ENCODE results near the gene ECHS1. TPM values are rescaled to one million over a fixed set of nuclear protein-coding genes. Genes with fewer than 3 reads are reported as not detected.

ECHS1 gene
- total RNA-seq, 1 donor from 2014 or later, result 44.8 TPM

DNA sequence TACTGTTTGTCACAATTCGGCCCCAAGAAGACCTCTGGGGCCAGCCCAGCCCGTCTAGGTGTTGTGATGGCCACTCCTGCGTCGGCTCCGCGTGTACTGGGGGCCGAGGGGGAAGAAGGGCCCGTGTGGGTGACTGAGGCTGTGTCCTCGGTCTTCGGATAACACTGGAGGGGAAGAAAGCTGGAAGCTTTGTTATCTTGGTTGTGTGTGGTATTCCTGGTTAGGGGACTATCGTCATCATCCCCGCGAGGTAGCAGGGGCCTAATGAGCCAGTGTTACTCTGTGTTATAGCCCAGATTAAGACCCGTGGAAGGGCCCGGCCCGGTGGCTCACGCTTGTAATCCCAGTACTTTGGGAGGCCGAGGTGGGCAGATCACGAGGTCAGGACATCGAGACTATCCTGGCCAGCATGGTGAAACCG lies 21.7 kb upstream of the ECHS1 start:
- TF ChIP-seq, protein P1, sequence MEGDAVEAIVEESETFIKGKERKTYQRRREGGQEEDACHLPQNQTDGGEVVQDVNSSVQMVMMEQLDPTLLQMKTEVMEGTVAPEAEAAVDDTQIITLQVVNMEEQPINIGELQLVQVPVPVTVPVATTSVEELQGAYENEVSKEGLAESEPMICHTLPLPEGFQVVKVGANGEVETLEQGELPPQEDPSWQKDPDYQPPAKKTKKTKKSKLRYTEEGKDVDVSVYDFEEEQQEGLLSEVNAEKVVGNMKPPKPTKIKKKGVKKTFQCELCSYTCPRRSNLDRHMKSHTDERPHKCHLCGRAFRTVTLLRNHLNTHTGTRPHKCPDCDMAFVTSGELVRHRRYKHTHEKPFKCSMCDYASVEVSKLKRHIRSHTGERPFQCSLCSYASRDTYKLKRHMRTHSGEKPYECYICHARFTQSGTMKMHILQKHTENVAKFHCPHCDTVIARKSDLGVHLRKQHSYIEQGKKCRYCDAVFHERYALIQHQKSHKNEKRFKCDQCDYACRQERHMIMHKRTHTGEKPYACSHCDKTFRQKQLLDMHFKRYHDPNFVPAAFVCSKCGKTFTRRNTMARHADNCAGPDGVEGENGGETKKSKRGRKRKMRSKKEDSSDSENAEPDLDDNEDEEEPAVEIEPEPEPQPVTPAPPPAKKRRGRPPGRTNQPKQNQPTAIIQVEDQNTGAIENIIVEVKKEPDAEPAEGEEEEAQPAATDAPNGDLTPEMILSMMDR (IDR thresholded peaks at IDR 0.05; ENCODE audit: insufficient read depth, low read length, severe bottlenecking), result no peak
- no peak for FAIRE-seq
- DNase-seq (ENCODE audit: low read depth), result no peak
- Histone ChIP-seq H3K27me3 (ENCODE audit: control insufficient read depth, insufficient read depth, low read length) (no peaks in the 10 kb centered on the region), H3K36me3 (ENCODE audit: control insufficient read depth, insufficient read depth, low read length) (peaks cover 16% of the 10 kb centered on the region), H3K4me3 (ENCODE audit: low read depth, low read length) (peak overlapping the region; percentile 73)

DNA sequence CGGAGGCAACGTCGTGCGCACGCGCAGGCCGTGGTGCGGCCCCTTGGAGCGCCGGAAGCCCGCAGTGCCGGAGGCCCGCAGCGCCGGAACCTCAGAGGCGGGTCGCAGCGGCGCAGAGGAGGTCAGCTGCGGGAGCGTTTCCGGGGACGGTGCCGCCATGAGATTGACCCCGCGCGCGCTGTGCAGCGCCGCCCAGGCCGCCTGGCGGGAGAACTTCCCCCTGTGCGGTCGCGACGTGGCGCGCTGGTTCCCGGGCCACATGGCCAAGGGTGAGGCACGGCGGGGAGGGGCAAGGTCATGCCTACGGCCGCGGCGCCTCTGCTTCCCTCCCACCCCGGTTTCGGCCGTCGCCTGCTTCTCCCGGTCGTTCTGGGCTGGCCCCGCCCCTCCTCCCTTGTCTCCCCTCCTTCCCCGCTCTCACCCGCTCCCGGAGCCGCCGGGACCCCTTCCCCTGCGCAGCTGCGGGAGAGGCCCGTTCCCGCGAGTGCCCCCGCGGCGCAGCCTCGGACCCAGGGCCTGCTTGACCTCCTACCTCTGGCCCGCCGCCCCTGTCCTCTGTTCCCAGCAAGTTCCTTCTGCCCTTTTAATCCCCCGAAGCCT lies 21.0 kb upstream of the ECHS1 start, which contains the start of gene MTG1:
MTG1 (plus strand) TSS at position 94 of the 600 bp plus-strand sequence; CDS start at position 158, 64 bp downstream.
- peaks cover 13% of the 10 kb centered on the region for H3K36me3 ChIP-seq (ENCODE audit: control insufficient read depth, insufficient read depth, low read length)
- TF ChIP-seq, protein P1 (IDR thresholded peaks at IDR 0.05; ENCODE audit: insufficient read depth, low read length, severe bottlenecking), result peak; percentile 33
- H3K27me3 ChIP-seq (ENCODE audit: control insufficient read depth, insufficient read depth, low read length), result no peaks in the 10 kb centered on the region
- FAIRE-seq (no peak), DNase-seq (ENCODE audit: low read depth) (peak; percentile 75)
- peak within 1 kb of the TSS; percentile 73 for H3K4me3 ChIP-seq (ENCODE audit: low read depth, low read length)

DNA sequence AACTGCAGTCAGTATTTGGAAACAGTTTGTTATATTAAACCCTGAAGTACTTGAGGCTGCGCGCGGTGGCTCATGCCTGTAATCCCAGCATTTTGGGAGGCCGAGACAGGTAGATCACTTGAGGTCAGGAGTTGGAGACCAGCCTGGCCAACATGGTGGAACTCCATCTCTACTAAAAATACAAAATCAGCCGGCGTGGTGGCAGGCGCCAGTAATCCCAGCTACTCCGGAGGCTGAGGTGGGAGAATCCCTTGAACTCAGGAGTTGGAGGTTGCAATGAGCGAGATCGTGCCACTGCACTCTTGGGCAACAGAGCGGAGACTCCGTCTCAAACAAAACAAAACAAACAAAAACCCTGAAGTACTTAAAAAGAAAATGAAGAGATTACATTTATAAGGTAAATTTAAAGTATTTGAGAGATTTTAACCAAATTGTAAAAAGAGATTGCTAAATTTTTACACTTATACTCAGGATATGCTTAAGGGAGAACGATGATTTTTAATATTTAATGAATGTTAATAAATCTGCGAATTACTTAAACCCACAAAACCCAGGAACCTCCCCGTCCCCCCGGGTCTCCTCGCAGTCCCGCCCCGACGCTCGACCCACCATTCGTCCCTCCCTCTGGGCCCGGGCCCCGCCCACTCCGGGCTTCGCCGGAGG lies 20.4 kb upstream of the ECHS1 start:
- FAIRE-seq (no peak), DNase-seq (ENCODE audit: low read depth) (no peak)
- TF ChIP-seq, protein P1 (IDR thresholded peaks at IDR 0.05; ENCODE audit: insufficient read depth, low read length, severe bottlenecking), result no peak
- peak overlapping the region; percentile 73 for H3K4me3 ChIP-seq (ENCODE audit: low read depth, low read length)
- peaks cover 10% of the 10 kb centered on the region for H3K36me3 ChIP-seq (ENCODE audit: control insufficient read depth, insufficient read depth, low read length)
- H3K27me3 ChIP-seq (ENCODE audit: control insufficient read depth, insufficient read depth, low read length), result no peaks in the 10 kb centered on the region

DNA sequence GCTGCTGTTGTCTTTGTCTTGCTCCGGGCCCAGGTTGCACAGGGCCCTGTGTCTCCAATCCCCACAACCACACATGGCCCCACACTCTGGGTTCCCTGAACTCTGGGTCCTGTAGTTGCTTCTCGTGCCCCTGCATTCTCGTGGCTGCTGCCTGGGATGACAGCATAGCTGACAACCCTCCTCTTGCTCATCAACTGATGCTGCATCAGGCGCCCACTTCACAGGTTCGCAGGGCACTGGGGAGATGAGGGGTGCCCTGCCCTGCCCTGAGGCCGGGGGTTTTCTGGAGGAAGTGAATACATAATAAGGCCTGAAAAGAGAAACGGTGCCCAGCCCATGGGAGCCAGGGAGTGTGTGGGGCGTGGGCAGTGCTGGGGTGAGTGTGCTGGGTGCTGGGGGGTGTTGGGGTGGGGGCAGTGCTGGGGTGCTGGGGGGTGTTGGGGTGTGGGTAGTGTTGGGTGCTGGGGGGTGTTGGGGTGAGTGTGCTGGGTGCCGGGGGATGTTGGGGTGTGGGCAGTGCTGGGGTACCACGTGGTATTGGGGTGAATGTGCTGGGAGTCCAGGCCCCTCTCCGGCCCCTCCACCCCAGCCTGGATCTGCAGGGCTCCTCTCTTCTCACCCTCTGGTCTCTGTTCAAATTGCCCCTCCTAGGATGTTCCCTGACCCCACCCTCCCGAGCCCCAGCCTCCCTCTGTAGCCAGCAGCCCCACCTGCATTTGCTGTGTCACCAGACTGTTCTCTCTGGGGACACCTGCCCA lies 18.8 kb upstream of the ECHS1 start:
- no peak for FAIRE-seq
- no peak for DNase-seq (ENCODE audit: low read depth)

DNA sequence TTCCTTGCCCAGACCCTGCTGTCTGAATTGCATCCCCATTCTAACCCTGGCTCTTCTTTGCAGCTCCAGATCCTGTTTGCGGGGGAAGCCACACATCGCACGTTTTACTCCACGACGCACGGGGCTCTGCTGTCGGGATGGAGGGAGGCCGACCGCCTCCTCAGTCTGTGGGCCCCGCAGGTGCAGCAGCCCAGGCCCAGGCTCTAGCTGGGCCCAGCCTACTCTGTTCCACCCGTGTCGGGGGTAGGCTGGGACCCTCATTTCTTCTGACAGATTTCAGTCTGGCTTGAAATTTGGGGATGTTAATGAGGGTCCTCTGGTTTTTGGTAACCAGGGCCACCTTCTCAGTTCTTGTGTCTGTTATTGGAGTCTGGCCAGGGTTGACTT lies 18.1 kb upstream of the ECHS1 start:
- DNase-seq (ENCODE audit: low read depth) (no peak), FAIRE-seq (no peak)
- TF ChIP-seq, protein P1 (IDR thresholded peaks at IDR 0.05; ENCODE audit: insufficient read depth, low read length, severe bottlenecking), result no peak
- H3K4me3 ChIP-seq (ENCODE audit: low read depth, low read length), result no peak overlapping the region
- H3K27me3 ChIP-seq (ENCODE audit: control insufficient read depth, insufficient read depth, low read length), result no peaks in the 10 kb centered on the region
- H3K36me3 ChIP-seq (ENCODE audit: control insufficient read depth, insufficient read depth, low read length), result peaks cover 5% of the 10 kb centered on the region

More for the DNA sequence above, 18.8 kb upstream of the ECHS1 start:
- no peak overlapping the region for H3K4me3 ChIP-seq (ENCODE audit: low read depth, low read length)
- no peaks in the 10 kb centered on the region for H3K27me3 ChIP-seq (ENCODE audit: control insufficient read depth, insufficient read depth, low read length)
- TF ChIP-seq, protein P1 (IDR thresholded peaks at IDR 0.05; ENCODE audit: insufficient read depth, low read length, severe bottlenecking), result no peak
- H3K36me3 ChIP-seq (ENCODE audit: control insufficient read depth, insufficient read depth, low read length), result peaks cover 7% of the 10 kb centered on the region

Measured in bronchial epithelial cell (primary cell).